GM19452 (cell line): ENCODE data around the gene PODXL2.
A peak's percentile ranks its signal among the peaks of the same experiment; 100 is the strongest.
"Not testable (repeated sequence)": the region's sequence is repeated elsewhere in the genome, so short reads cannot be mapped to it uniquely, and the experiment has no call there.

Experiments used
- ATAC-seq: cut with Tn5 transposase; IDR thresholded peaks from one replicate; pipeline ENCODE4 v1.9.1; 2021; ENCODE audit not compliant: unreplicated experiment

PODXL2 gene

DNA sequence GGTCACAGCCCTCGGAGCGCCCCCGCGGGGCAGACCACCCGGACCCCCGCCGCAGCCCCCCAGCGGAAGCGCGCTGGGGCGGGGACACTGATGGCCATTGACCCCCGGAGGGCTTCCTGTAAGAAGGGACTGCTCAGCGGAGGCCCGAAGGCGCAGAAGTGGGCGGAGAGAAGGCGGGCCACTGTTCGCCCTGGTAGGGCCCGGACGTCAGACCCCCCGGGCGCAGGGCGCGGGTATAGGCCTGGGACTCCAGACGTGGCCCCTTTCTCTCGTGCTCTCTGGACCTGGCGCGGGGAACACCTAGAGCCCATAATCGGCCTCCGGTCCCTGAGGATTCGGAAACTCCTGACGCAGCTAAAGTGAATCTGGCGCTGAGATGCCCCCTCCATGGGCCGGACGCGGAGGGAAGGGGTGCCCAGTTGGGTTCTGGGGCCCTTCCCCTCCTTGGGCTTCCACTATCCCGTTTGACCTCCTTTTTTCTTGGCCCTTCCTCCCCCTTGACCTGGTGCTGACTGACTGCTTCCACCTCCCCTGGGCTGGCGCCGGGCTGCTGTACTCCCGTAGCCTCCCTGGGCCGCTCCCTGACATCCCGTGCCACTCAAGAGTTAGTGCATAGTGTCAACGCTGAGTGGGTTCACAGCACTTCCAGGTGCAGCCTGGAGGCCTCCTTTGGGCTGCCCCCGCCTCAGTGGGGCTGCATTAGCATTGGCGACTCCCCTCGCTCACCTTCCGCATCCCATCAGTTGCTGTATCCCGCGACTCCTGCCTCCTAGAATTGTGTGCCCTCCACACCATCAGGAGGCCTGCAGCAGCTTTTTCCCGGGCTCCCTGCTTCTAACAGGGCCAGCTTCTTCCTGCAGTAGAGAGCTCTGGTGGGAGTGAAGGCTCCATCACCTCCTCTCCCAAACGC is 44.5 kb downstream of the PODXL2 start:
- peak; percentile 32 for ATAC-seq

DNA sequence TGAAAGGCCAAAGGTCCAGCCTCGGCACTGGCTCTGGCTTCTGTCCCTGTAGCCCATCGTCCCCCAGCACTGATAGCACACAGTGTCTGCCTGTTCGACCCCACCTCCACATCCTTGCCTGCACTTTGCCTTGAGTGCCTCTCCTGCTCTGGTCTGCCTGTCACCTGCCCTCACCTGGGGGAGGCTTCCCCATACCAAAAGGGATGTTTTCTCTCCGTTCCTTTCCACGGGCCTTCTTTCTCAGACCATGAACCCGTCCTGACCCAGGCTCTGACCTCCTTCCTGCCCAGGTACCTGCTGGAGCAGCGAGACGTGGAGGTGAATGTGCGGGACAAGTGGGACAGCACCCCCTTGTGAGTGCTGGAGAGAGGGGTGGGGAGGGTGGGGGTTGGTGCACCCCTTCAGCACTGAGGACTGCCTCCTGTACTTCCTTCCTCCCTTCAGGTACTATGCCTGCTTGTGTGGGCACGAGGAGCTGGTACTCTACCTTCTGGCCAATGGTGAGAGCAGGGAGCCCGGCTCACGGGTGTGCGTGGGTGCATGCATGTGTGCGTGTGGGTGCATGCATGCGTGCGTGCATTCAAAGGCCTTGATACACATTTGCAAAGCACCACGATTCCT is 45.2 kb downstream of the PODXL2 start:
- ATAC-seq = no peak

DNA sequence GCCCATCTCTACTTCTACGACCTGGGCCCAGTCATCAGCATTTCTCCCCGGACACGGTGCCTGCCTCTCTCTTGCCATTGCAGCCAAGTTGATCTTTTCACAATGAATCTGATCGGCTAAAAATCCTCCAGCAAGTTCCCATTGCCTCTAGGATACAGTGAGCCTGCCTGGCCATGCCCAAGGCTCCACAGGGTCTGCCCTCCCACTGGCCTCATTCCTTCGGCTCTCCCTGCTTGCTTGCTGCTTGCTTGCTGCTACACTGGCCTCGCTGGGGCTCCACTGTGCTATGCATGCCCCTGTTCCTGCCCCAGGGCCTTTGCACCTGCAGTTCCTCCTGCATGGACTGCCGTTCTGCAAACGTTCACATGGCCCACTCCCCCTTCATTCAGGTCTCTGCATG is 45.8 kb downstream of the PODXL2 start:
- no peak for ATAC-seq

DNA sequence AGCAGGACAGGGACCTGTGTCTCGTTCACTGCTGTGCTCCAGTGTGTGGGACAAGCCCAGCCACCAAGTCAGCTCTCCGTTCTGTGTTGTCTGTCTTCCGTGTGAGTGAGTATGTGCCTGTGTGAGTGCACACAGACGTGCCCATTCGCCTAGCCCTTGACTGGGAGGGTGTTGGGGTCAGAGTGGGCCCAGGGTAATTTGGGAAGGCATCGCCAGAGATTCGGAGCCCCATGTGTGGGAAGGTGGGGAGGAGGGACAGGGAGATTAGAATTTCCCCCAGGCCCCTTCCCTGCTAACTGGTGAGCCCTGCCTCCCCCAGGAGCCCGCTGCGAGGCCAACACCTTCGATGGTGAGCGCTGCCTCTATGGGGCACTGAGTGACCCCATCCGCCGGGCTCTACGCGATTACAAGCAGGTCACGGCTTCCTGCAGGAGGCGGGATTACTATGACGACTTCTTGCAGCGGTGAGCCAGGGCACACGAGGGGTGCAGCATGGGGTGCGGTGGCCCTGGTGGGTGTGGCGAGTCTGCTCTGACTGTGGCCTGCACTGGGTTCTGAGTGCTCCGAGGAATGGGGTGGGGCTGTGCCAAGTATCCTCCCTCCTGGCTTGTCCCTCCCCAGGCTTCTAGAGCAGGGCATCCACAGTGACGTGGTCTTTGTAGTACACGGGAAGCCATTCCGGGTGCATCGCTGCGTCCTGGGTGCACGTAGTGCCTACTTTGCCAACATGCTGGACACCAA is 46.8 kb downstream of the PODXL2 start:
- ATAC-seq = no peak

DNA sequence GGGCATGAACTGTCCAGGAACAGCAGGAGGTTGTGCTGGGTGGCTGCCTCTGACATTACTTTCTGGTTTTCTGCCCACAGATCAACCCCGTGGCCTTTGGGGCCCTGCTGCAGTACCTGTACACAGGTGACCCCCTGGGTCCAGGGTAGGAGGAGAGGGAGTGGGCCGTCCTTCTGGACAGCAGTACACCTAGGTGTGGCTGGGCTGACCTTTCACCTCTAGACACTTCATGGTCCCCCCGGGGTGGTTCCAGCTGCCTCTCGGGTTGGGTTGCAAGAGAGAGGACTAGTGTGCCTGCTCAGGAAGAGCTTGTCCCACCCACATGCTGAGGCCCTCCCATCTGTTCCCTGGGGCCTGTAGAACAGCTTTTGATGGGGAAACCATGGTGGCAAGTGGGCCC is 47.5 kb downstream of the PODXL2 start:
- no peak for ATAC-seq

DNA sequence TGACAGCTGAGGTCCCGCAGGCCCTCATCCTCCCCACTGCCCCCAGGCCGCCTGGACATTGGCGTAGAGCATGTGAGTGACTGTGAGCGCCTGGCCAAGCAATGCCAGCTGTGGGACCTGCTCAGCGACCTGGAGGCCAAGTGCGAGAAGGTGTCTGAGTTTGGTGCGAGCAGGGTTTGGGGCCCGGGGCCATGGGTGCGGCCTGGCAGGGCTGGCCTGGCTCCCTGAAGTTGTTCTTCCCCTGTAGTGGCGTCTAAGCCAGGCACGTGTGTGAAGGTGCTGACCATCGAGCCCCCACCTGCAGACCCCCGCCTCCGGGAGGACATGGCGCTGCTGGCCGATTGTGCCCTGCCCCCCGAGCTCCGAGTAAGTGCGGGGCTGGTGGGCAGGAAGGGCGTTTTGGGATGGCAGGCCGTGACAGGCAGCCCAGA is 48.0 kb downstream of the PODXL2 start:
- ATAC-seq = no peak

DNA sequence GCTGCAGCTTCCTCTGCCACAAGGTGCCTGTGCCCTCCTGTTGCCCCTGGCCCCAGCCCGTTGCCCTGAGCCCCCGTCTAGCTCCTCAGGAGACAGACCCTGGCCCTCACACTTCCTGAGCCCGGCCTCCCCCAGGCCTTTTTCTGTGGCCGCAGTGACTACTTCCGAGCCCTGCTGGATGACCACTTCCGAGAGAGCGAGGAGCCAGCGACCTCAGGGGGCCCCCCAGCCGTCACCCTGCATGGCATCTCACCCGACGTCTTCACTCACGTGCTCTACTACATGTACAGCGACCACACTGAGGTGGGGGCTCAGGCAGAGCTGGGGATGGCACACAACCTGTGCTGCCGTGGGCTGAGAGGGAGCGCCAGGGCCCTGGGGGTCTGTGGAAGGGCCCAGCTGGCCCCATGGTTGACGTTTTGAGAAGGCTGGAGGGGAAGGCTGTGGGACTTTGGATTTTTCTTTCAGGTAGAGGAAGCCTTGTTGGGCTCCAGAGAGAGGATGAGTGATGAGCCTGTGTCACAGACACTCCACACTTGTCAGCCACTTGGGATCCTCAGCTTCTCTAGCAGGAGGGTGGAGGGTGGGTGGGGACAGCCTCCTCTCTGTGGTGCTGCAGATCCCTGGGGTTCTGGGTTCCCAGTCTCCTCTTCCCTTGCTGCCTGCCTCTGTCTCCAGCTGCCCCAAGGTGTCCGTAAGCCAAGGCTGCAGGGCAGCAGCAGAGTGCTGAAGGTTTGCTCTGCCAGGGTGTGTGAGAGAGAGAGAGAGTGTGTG is 48.7 kb downstream of the PODXL2 start:
- ATAC-seq = no peak

DNA sequence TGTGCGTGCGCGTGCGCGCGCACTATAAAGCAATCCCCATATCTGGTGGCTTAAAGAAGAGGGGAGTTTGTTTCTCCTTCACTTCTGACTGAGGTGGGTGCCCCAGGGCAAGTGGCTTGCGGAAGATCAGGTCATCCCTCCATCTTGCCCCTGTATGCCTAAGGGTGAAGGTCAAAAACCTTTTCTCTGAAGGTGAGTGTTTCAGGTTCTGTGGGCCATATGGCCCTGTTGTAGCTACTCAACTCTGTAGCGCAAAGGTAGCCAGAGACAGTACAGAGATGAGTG is 49.3 kb downstream of the PODXL2 start:
- no peak for ATAC-seq

DNA sequence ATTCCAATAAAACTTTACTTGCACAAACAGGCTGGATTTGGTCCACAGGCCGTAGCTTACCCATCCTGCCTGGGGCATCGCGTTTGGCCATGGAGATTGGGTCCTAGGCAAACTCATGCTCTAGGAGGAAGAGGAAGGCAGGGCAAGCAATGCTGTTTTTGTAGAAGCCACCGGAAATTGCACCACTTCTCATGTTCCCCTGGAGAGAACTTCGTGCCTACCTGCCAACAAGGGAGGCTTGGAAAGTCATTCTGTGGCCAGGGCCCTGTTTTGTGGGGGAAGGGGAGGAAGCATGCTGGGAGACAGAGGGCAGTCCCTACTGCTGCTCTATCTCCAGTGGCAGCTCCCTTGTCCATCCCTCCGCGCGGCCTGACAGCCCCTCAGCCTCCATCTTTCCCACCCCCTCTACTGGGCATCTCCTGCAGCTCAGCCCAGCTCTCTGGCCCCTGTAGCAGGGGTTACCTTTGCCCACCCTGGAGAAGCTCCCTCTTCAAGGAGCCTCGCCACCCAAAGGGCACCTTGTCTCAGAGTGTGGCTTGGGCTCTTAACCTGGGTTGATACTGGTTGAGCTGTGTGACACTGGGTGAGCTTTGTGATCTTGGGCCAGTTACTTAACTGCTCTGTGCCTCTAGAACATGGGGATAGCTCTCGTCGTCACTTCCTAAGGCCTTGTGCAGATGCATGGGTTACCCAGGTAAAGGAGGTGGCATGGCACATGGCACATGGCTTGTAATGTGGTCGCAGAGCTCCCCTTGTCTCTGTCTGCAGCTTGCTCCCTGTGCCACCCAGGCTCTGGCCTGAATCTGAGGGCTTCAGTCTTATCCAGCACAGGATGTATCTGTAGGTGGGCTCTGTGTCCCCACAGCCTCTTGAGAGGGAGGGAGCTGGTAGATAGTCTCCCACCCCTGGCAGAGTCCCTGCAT is 49.9 kb downstream of the PODXL2 start:
- no peak for ATAC-seq

DNA sequence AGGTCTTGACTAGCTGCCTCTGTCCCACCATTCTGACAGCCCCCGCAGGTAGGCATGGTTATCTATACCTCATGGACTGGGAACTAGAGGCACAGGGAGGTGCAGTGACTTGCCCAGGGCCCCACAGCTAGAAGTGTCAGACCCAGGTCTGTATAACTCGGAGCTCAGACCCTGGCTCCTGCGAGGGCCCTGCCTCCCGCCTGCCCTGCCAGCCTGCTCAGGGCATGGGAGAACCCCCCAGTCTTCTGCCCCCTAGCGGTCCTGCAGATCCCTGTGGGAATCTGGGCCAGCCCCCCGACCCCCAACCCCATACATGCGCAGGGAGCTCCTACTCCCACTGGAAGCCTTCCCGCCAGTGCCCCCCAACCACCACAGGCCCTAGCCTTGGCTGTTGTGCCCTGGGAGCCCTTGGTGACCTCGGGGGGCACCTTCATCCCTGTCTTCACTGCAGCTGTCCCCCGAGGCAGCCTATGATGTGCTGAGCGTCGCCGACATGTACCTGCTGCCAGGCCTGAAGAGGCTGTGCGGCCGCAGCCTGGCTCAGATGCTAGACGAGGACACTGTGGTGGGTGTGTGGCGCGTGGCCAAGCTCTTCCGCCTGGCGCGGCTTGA is 50.7 kb downstream of the PODXL2 start:
- no peak for ATAC-seq

DNA sequence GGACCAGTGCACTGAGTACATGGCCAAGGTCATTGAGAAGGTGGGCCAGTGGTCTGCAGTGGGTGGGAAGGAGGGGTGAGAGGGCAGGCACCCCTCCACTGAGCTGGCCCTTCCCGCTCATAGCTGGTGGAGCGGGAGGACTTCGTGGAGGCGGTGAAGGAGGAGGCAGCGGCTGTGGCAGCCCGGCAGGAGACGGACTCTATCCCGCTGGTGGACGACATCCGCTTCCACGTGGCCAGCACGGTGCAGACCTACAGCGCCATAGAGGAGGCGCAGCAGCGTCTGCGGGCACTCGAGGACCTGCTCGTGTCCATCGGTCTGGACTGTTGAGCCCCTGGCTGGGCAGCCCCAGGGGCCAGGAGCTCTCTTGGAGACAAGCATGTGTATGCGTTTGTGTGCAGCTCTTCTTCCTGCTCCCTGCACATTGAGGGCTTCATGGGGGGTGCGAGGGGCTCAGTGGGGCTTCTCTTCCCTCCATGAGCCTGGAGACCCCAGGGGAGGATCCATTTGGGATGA is 51.2 kb downstream of the PODXL2 start:
- no peak for ATAC-seq

DNA sequence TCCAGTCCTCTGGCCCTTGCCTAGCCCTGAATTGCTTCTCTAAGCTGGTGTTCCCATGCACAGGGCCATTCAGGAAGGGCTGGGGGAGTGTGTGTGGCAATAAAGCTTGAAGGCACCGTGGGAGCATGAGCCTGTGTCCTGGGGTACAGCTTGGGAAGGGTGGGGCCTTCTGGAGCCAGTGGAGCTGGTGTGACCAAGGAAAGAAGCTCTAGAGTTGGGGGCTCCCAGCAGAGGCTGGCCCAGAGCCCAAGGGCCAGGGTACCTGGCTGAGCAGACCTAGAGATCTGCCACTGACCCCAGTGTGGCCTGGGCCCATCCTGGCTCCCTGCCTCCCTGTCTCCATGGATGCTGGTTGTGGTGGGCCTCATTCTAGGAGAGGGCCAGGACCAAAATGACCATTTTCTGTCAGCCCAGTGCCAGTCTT is 51.8 kb downstream of the PODXL2 start:
- no peak for ATAC-seq

DNA sequence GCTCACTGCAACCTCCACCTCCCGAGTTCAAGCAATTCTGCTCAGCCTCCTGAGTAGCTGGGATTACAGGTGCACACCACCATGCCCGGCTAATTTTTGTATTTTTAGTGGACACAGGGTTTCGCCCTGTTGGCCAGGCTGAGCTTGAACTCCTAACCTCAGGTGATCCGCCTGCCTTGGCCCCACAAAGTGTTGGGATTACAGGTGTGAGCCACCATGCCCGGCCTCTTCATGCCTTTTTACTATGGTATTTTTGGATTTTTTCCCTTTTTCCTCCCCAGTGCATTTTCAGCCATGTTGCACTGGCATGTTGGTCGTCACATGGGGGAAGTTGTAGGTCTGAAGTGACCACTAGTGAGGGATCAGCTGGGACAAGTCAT is 53.2 kb downstream of the PODXL2 start:
- ATAC-seq = not testable (repeated sequence)

DNA sequence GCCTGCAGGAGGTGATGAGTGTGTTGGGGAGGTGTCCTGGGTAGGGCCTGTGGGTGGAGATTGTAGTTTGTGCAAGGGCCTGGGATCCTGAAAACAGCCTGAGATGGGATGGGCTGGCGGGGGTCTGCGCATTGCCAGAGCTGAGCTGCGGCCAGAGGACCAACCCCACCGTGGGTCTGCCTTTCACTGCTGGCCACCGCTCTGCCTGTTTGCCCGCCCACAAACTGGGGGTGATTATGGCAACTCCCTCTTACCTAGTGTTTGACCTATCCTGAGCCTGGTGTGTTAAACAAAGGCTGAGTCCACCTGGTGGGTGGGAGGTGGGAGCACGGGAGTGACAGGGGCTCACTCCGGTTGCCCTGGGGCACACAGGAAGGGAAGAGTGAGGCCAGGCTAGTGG is 53.6 kb downstream of the PODXL2 start:
- ATAC-seq = no peak

DNA sequence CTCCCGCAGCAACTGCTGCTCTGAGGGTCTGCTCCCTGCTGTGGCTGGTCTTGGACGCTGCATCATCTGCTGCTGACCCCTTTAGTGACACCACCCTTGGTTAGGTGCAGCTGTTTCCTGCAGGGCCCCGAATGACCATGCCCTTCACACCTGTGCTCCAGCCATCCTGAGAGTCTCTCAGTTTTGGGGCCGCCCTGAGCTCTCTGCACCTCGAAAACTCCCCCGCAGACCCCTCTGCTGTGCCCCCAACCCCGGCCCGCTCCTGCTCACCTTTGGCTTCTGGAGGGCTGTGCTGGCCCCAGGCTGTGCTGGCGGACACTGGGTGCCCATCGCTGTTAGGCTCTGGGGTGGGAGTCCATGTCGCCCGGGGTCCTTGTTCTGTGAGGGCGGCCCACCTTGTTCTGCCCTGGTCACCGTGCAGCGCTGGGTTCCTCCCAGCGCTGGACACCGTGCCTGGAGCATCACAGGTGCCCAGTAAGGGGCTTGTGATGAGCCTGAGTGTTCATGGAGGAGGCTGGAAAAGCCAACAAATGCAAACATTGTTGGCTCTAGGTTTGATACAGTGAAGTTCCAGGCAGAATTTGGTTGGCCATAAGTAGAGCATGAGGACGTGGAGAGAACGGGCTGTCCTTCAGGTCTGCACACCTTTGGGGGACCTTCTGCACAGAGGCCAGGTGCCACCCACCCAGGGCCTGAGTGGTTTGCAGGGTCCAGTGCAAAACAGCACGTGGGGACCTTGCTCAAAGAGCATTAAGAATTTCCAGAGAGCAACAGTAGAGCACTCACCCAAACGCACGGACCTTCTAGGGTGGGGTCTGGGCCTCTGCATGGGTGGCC is 56.1 kb downstream of the PODXL2 start:
- no peak for ATAC-seq

DNA sequence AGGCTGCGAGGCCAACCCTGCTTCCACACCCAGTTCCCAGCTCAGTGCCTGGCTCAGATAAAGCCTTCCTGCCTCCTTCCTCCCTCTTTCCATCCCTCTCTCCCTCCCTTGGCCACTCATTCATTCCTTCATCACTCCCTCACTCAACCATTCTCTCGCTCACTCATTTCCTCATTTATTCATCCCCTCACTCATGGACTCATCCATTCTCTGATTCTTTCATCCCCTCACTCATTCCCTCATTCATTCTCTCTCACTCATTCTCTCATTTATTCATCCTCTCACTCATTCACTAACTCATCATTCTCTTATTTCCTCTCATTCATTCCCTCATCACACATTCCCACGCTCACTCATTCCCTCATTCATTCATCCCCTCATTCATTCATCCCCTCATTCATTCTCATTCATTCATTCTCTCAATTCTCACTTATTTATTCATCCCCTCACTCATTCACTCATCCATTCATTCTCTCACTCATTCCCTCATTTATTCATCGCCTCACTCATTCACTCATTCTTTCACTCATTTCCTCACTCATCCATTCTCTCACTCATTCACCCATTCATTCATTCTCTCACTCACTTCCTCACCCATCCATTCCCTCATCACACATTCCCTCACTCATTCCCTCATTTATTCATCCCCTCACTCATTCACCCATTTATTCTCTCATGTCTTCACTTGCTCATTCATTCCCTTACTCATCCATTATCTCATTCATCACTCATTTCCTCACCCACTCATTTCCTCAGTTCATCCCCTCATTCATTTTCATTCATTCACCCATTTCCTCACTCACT is 56.9 kb downstream of the PODXL2 start:
- ATAC-seq = no peak

DNA sequence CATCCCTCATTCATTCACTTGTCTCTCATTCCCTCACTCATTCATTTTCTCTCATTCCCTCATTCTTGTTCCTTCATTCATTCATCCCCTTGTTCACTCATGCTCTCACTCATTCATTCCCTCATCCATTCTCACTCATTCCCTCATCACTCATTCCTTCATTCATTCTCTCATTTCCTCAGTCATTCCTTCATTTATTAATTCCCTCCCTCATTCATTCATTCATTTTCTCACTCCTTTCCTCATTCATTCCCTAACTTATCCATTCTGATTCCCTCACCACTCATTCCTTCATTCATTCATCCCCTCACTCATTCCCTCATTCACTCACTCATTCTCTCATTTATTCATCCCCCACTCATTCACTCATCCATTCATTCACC is 57.5 kb downstream of the PODXL2 start:
- ATAC-seq = no peak

DNA sequence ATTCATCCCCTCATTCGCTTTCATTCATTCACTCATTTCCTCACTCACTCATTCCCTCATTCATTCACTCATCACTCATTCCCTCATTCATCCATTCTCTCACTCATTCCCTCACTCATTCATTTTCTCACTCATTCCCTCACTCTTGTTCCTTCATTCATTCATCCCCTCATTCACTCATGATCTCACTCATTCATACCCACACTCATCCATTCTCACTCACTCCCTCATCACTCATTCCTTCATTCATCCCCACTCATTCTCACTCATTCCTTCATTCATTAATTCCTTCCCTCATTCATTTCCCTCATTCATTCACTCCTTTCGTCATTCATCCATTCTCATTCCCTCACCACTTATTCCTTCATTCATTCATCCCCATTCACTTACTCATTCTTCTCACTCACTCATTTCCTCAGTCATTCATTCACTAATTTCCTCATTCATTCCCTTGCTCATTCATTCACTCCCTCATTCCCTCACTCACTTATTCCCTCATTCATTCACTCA is 58.3 kb downstream of the PODXL2 start:
- ATAC-seq = no peak
